OCI-LY7 (cell line): ENCODE measurements around the gene EIF3K.

Source experiments
- CTCF ChIP-seq: fragments of 200-600 bp; sonication (generic); conservative IDR thresholded peaks from 2 replicates; pipeline ENCODE4 v1.5.1; 2014; ENCODE audit warnings: mild to moderate bottlenecking, antibody characterized with exemption, low read length, moderate library complexity, mixed read lengths
- EZH2phosphoT487 ChIP-seq: fragments of 200-600 bp; sonication (generic); IDR thresholded peaks from 2 replicates; pipeline ENCODE4 v1.6.1; 2018; ENCODE audit warnings: low read depth, borderline replicate concordance, mild to moderate bottlenecking, mixed run types, antibody characterized with exemption, low read length, moderate library complexity, mixed read lengths

DNA sequence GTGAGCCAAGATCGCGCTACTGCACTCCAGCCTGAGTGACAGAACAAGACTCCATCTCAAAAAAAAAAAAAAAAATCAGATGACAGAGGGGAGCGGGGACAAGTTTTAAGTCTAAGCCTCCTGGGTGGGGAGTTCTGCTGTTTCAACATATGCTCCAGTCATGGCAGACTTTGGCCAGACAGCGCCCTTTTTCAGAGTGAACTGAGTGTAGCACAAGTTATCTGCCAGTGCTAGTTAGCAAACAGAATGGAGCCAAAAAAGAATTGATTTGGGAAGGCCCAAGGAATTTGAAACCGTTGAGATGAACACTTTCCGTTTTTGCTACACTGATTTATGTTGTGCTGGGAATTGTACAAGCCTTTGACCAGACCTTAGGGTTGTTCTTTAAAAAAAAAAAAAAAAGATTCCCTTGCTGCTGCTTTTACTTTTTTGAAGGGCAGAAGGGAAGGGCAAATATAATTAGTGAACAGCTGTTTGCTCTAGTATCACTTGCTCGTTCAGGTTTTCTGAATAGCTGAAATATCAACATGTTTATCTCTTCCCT is 34.1 kb downstream of the EIF3K start:
- TF ChIP-seq CTCF = no peak
- TF ChIP-seq EZH2phosphoT487 = no peak
